ENCODE results near the gene CFAP73. TPM values are rescaled to one million over a fixed set of nuclear protein-coding genes. Genes with fewer than 3 reads are reported as not detected.

Gene CFAP73
- total RNA-seq, 1 experiment from 2014 or later, result 0.34 TPM

GRCh38 chr12:113137861-113138783, 11.4 kb upstream of the CFAP73 start:
- no peak for ATAC-seq
- ChIA-PET POLR2A (interaction anchor here (0.6 kb wide), 1 partner anchor 224 kb away, joined by 3 read pairs; no protein-coding TSS in a partner anchor), CTCF (interaction anchor here (0.7 to 1.1 kb wide), 2 partner anchors 9 to 15 kb away, joined by 3 read pairs; no protein-coding TSS in a partner anchor), RAD21 (ENCODE audit: low non-redundant PET in 1 of 2, low total read pairs in 2 of 2, uncharacterized antibody in 2 of 2, unreplicated experiment in 2 of 2) (no interaction called here)
- Histone ChIP-seq H3K27me3 (ENCODE audit: insufficient read depth, low read length) (no peaks in the 10 kb centered on the region), H3K9me3 (ENCODE audit: control insufficient read depth in 1 of 2, insufficient read depth in 1 of 2, low read depth in 1 of 2, low read length in 2 of 2) (no peaks in the 10 kb centered on the region), H2AFZ (ENCODE audit: low read depth, low read length, poor library complexity, severe bottlenecking) (no peak overlapping the region), H3K4me1 (ENCODE audit: control insufficient read depth in 1 of 2, insufficient read depth in 2 of 2, low read length in 2 of 2) (peaks cover 13 to 46% of the 10 kb centered on the region in 2 experiments), H4K20me1 (ENCODE audit: insufficient read depth) (no peaks in the 10 kb centered on the region), H3K4me3 (replicated peaks in 1 of 2; ENCODE audit: low read depth in 1 of 2, low read length in 2 of 2) (no peak overlapping the region), H3K9me2 (ENCODE audit: insufficient read depth) (no peaks in the 10 kb centered on the region), H3K27ac (ENCODE audit: low read depth, low read length) (no peak overlapping the region), H3K9ac (ENCODE audit: low read length) (no peak overlapping the region), H3K36me3 (ENCODE audit: control insufficient read depth in 1 of 2, insufficient read depth in 2 of 2, low read length in 2 of 2) (no peaks in the 10 kb centered on the region), H3K79me2 (ENCODE audit: insufficient read depth, low read length) (peaks cover 12% of the 10 kb centered on the region; the same call in 1 of the 2 replicates), H3K4me2 (ENCODE audit: low read length) (no peak overlapping the region)
- TF ChIP-seq TCF7L2 (IDR thresholded peaks at IDR 0.05; ENCODE audit: borderline replicate concordance, extremely low read depth, insufficient read depth, insufficient read length) (no peak), CEBPB (IDR thresholded peaks at IDR 0.05; ENCODE audit: low read depth) (no peak), SRF (IDR thresholded peaks at IDR 0.05; ENCODE audit: low read depth) (no peak), ZBTB33 (IDR thresholded peaks at IDR 0.05; ENCODE audit: extremely low read depth, insufficient replicate concordance, low read length) (no peak), CBX3 (IDR thresholded peaks at IDR 0.05; ENCODE audit: low read depth) (no peak), ZNF274 (IDR thresholded peaks at IDR 0.05; ENCODE audit: low read depth, low read length) (no peak), ATF3 (IDR thresholded peaks at IDR 0.05) (no peak), EZH2phosphoT487 (IDR thresholded peaks at IDR 0.05; ENCODE audit: borderline replicate concordance) (no peak), ELF1 (IDR thresholded peaks at IDR 0.05; ENCODE audit: borderline replicate concordance, low read depth) (no peak), SP1 (IDR thresholded peaks at IDR 0.05; ENCODE audit: low read depth) (no peak), ZFX (IDR thresholded peaks at IDR 0.05) (no peak), REST (IDR thresholded peaks at IDR 0.05; ENCODE audit: low read depth) (no peak), EGR1 (IDR thresholded peaks at IDR 0.05; ENCODE audit: low read depth) (no peak), RAD21 (IDR thresholded peaks at IDR 0.05; ENCODE audit: low read depth) (no peak), JUND (IDR thresholded peaks at IDR 0.05) (no peak), POLR2A (IDR thresholded peaks at IDR 0.05; ENCODE audit: borderline replicate concordance, extremely low read depth, insufficient read depth, insufficient read length) (no peak), POLR2AphosphoS5 (IDR thresholded peaks at IDR 0.05; ENCODE audit: low read depth, low read length) (no peak)
- intact Hi-C loops (cut with micrococcal nuclease), result loop anchor here (2.0 kb wide), 1 partner anchor 47 kb away; the partner anchor contains the start of genes DDX54 and RITA1
- DNase-seq (ENCODE audit: low read depth, low spot score), result no peak
- BruUV-seq (replicated peaks), result no TSS peak

All from HCT116 (cell line).